HT-29 (cell line): ENCODE data around the gene FBXO42. TPM values are rescaled to one million over a fixed set of nuclear protein-coding genes. Genes with fewer than 3 reads are reported as not detected.
A peak's percentile ranks its signal among the peaks of the same experiment; 100 is the strongest.
"Not testable (repeated sequence)": the region's sequence is repeated elsewhere in the genome, so short reads cannot be mapped to it uniquely, and the experiment has no call there.

ENCODE experiments used
- DNase-seq: peaks from one replicate; pipeline ENCODE4 v3.0.0-alpha.2; 2015; ENCODE audit warnings: low spot score
- total RNA-seq: library from RNA; depleted of rRNA; stranded (reverse); fragments of >200 nt; shearing (Covaris generic); gene quantifications from 2 replicates; pipeline ENCODE4 v1.2.3, GENCODE V29; 2014

Gene FBXO42
- total RNA-seq, 1 experiment from 2014 or later: 16.3 TPM

DNA sequence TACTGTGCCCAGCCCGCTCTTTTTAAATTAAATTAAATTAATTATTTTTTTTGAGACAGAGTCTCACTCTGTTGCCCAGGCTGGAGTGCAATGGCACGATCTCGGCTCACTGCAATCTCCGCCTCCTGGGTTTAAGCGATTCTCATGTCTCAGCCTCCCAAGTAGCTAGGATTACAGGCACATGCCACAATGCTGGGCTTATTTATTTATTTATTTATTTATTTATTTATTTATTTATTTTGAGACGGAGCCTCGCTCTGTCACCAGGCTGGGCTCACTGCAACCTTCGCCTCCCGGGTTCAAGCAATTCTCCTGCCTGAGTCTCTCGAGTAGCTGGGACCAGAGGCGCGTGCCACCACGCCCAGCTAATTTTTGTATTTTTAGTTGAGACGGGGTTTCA is 129.6 kb downstream of the FBXO42 start:
- DNase-seq: not testable (repeated sequence)

DNA sequence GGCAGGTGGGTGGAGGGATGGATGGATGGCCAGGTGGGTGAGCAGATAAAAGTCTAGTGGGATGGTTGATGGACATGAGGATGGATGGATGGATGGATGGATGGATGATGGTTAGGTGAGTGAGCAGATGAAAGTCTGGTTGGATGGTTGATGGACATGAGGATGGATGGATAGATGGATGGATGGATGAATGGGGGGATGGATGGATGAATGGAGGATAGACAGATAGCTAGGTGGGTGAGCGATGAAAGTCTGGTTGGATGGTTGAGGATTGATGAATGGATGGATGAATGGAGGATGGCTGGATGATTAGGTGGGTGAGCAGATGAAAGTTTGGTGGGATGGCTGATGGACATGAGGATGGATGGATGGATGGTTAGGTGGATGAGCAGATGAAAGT is 130.8 kb downstream of the FBXO42 start:
- no peak for DNase-seq

DNA sequence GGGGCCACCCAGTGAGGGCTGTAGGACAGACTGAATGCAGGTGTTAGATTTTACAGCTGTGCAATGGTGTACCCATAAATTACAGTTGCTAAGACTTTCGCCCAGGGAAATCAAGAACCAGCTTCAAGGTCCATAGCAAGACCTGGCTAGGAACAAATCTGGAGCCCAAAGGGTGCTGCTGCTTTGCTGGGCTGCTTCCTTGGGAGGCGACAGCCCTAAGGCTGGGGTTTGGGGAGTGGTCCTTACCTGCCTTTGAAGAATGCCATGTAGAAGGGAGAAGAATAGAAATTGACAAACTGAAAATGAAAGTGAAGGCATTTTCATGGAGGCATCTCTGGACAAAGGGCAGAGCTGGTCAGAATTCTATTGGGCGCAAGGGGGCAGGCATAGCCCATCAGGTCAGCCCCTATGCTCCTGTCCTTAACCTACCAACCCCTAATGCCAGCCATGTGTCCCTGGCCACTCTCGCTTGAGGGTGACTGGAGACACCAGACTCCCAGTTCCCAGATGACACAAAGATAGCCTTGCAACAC is 132.2 kb downstream of the FBXO42 start:
- DNase-seq: no peak

GRCh38 chr1:16218674-16219071 is 133.6 kb downstream of the FBXO42 start:
- DNase-seq: no peak

DNA sequence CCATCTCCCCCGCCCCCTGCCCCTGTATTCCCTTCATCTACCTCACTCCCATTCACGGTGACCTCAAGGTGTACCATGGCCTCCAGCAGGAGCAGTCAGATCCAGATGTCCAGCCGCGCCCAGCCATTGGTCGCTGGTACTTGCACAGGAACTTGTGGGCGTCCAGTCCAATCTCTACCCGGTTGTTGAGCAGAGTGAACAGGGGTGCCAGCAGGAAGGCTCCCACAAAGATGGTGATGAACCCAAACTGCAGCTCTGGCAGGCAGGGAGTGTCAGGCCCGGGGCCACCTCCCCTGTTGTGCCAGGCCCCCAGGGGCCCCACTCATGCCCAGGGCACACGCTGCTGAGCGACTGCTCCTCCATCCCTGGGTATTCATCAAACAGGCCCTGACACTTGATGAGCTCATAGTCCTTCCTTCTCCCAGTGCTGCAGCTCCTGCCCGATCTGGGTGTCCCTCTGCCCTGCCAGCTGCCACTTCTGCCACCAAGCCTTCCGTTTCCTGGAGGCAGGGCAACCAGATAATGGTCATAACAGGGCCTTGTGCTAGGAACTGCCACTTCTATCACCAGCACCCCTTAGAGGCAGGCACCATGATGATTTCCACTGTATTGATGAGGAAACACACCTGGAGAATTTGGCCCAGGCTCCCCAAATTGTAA is 134.1 kb downstream of the FBXO42 start:
- no peak for DNase-seq

- peak; percentile 98 for DNase-seq
These were observed 135.1 kb downstream of the FBXO42 start for GRCh38 chr1:16217061-16217785.

DNA sequence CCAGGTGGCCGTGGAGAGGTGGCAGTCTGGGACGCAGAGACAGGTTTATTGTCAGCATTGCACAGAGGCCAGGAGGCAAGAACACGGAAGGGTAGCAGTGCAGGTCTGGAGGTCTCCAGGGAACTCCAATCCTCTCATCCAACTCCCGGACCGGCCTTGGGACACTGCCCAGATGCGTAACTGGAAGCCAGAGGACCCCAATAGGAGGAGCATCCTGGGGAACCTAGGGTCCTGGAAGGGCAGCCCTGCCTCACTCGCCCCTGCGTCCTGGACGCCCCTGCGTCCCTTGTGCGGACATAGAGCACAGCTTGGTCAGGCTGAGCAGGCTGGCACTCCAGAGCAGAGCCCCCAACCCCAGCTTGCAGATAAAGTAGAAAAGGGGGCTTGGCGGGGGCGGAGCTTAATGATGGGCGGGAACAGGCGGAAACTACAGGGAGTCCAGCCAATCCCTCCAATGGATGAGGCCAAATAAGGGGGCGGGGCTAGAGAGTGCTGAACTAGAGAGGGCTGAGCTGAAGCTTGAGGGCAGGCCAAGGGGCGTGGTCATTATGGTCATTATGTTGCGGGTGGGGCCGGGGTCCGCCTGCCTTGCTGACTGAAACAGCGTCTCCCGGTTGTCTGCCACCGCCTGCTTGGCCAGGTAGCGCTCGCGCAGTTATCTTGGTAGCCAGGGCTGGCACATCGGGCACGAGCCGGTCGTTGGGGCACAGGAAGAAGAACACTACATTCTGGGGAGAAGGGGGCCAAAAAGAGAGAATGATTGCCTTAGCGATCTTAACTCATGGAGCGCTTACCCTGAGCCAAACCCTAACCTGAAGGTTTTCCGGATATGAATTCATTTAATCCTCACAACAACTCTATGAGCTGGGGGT is 136.2 kb downstream of the FBXO42 start:
- peak; percentile 82 for DNase-seq

DNA sequence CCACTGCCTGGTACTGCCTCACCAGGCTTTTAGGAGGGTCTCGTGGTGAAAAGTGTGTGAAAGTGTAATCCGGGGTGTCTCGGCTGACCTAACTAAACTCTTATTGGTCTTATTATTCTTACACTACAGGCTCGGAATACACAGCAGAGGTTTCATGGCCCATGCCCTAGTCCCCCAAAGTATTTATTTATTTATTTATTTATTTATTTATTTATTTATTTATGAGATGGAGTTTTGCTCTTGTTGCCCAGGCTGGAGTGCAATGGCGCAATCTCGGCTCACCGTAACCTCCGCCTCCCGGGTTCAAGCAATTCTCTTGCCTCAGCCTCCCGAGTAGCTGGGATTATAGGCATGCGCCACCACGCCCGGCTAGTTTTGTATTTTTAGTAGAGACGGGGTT is 137.0 kb downstream of the FBXO42 start:
- DNase-seq: not testable (repeated sequence)

GRCh38 chr1:16213544-16213943 is 138.7 kb downstream of the FBXO42 start:
- not testable (repeated sequence) for DNase-seq

DNA sequence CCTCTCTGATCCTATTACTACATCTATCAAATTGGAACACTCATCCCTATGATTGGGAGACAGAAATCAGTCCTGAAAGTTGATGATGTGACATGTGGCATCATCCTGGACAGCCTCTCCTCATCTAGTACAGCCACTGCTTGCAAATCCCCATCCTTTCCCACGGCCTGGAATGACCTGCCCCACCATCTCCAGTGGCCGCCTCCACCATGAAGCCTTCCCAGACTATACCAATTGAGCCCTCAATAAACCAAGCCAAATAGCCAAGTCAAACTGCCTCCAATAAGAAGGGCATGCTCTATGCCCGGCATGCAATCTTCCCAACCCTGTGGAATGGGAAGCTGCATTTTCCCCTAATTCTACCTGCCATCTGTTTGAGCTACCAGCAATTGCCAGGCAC is 139.3 kb downstream of the FBXO42 start:
- DNase-seq: no peak

- DNase-seq: peak; percentile 69
These were observed 139.9 kb downstream of the FBXO42 start, which contains the start of gene ARHGEF19 for GRCh38 chr1:16212251-16212961. ARHGEF19 (minus strand) TSS chr1:16212652; CDS start chr1:16209054, 3,598 bp downstream.

DNA sequence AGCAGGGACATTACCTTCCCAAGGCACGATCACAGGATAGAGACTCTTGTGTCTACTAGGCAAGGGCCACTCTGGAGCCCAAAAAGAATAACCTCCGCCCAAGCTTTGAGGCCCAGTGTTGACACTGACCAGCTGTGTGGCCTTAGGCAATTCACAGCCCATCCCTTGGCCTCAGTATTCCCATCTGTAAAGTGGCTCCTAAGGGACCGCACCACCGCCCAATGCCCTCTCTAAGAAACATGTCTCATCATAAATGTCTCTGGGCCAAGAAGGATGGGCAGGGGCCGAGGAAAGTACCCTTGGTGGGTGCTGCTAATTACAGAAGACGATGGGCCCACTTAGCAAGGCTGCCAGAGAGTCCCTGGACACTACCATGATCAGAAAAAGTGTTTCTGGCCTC is 140.5 kb downstream of the FBXO42 start:
- DNase-seq: no peak

- DNase-seq: no peak
These were observed 141.7 kb downstream of the FBXO42 start for GRCh38 chr1:16210581-16210980.

DNA sequence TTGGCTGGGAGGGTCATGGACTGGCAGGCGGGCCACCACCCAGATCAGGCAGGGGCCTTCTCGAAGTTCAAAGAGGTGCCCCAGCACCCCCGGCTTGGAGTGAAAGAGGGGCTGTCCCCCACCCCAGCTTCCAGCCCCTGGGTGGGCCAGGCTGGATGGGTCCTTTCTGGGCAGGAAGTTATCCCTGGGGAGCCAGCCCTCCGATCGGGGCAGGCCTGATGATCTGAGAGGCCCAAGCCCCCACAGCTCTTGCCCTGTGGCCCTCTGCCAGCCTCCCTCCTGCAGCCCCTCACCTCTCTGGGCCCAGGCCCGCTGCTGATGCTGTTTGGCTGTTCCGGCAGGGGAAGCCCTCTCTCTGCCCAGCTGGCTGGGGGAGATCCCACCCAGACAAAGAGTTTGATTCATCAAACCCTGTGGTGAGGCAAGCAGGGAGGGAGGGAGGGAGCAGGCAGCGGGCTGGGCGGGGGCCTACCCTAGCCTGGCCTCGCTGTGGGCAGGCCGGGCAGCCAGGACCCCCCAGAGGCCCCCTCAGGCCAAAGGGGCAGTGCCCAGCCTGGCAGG is 142.4 kb downstream of the FBXO42 start:
- no peak for DNase-seq

DNA sequence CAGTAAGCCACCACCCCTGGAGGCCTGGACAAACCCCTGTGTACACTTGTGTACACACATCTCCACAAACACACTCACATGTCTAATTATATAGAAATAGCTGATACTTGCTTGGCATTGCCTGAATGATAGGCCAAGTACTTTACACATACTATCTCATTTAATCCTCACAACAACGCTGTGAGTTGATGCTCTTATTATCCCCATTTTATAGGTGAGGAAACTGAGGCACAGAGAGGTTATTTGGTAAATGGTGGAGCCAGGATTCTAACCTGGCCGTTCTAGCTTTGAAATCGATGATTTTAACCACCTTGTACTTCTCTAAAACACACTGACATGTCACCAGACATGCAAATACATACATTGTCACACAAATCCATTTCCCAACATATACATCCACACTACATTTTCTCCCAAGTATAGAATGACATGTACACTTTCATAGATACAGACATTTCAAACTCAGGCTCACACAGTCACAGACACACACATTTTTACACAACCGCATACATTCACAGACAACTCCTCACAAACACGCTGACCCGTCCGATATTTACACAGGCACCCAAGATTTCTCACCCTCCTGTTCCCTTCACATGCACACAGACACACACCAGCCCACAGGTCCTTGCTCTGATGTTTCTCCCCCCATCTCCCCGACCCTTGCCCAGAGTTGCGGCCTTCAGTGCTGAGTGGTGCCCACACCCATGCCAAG is 143.0 kb downstream of the FBXO42 start:
- DNase-seq: no peak

DNA sequence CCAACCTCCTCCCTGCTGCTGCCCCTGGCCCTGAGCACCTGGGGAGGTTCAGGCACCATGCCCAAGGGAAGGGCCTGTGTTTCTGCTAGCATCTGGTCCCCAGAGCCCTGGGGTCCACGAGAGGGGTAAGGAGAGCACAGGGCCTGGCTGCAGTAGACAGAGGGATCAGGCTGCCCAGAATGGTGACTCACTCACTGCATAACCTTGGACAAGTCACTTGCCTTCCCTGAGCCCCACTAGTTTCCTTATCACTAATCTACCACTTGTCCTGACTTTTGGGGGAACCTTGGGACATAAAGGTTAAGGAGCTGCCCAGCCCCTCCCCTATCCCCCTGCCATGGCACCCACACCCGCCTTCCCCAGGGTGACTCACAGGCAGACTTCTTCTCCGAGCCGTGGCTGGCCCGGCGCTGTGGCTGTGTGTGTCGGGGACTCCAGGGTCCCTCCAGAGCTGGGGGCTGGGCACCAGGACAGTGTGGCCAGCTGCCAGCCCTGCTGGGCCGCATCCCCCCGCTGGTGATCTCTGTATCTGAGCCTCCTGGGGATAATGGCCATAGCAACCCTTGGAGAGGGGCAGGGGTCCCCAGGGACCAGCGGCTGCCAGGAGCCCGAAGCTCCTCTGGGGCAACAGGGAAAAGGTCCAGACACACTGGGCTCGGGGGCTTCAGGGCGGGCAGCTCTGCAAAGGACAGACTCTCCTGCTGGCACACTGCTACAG is 143.9 kb downstream of the FBXO42 start:
- no peak for DNase-seq

GRCh38 chr1:16207318-16208269 is 144.7 kb downstream of the FBXO42 start:
- no peak for DNase-seq

- DNase-seq: peak; percentile 98
These were observed 145.5 kb downstream of the FBXO42 start for GRCh38 chr1:16206547-16207317.
